GM12878 (cell line): ENCODE data around the gene TNS4. TPM values are rescaled to one million over a fixed set of nuclear protein-coding genes. Genes with fewer than 3 reads are reported as not detected.

Source experiments
- ATAC-seq: fragments of 200-7000 bp; cut with Tn5 transposase; 3 replicates; pipeline ENCODE4 v1.9.1; 2020; ENCODE audit warnings: mild to moderate bottlenecking, moderate library complexity
- BruUV-seq: library from RNA; stranded (reverse); fragments of 400-500 nt; replicated peaks from 2 replicates; lab custom pipeline; 2021; lab: Mats Ljungman, UMichigan
- CTCF ChIA-PET: fragments of 300-600 bp; sonication (Branson Sonifier 250); formaldehyde crosslinking; extraction: SDS; loops from one replicate; lab custom pipeline; 2021; ENCODE audit warnings: inconsistent platforms; lab: Yijun Ruan, JAX
- POLR2A ChIA-PET: fragments of 350-600 bp; formaldehyde crosslinking; extraction: SDS; loops from one replicate; lab custom pipeline; 2021; ENCODE audit warnings: inconsistent platforms; lab: Charles Lee
- RAD21 ChIA-PET: fragments of 300-600 bp; sonication (Branson Sonifier 250); formaldehyde crosslinking; loops from one replicate; lab custom pipeline; 2023; ENCODE audit warnings: antibody characterized with exemption; ENCODE audit not compliant: unreplicated experiment; lab: Charles Lee
- SMC1A ChIA-PET: fragments of 300-600 bp; sonication (Branson Sonifier 250); formaldehyde crosslinking; loops from one replicate; lab custom pipeline; 2023; ENCODE audit not compliant: unreplicated experiment, uncharacterized antibody; lab: Charles Lee
- DNase-seq: peaks from one replicate; pipeline ENCODE4 v3.0.0-alpha.2; 2011; ENCODE audit warnings: low read depth, low spot score
- FAIRE-seq: peaks from 3 replicates; lab custom pipeline; 2011; peaks lifted over from hg19 to GRCh38; lab: Jason Lieb, UNC
- H2AFZ ChIP-seq: 2 replicates; pipeline ENCODE4 v1.6.0; 2011; ENCODE audit warnings: low read depth, low read length, control low read depth; ENCODE audit not compliant: control insufficient read depth
- H3K27ac ChIP-seq: 2 replicates; pipeline ENCODE4 v1.5.1; 2011; ENCODE audit warnings: control low read depth; ENCODE audit not compliant: control insufficient read depth, insufficient read depth
- H3K27me3 ChIP-seq, 2 experiments: replicated peaks in 1 of 2; 2 replicates each; pipeline versions ENCODE4 v1.6.0 to v1.6.1; 2011; ENCODE audit warnings: low read length in 1 of 2; ENCODE audit not compliant: control insufficient read depth in 2 of 2, insufficient read depth in 2 of 2
- H3K36me3 ChIP-seq, 2 experiments: 2 replicates each; pipeline ENCODE4 v1.5.1; 2011; ENCODE audit warnings: low read length in 1 of 2; ENCODE audit not compliant: control insufficient read depth in 2 of 2, insufficient read depth in 2 of 2
- H3K4me1 ChIP-seq: 2 replicates; pipeline ENCODE4 v1.6.1; 2011; ENCODE audit warnings: mild to moderate bottlenecking, low read length, moderate library complexity, mixed read lengths; ENCODE audit not compliant: control insufficient read depth, insufficient read depth
- H3K4me2 ChIP-seq: 2 replicates; pipeline ENCODE4 v1.6.0; 2011; ENCODE audit warnings: control low read depth; ENCODE audit not compliant: control insufficient read depth, insufficient read depth
- H3K4me3 ChIP-seq: fragments of 200-600 bp; sonication (generic); 2 replicates; pipeline ENCODE4 v1.5.1; 2016
- H3K79me2 ChIP-seq: 2 replicates; pipeline ENCODE4 v1.6.0; 2011; ENCODE audit warnings: low read length; ENCODE audit not compliant: control insufficient read depth, insufficient read depth
- H3K9ac ChIP-seq: 2 replicates; pipeline ENCODE4 v1.8.0; 2011; ENCODE audit warnings: low read length, control low read depth, mixed read lengths; ENCODE audit not compliant: control insufficient read depth, insufficient read depth
- H3K9me3 ChIP-seq: replicated peaks from 3 replicates; pipeline ENCODE4 v1.5.1; 2011; ENCODE audit warnings: mild to moderate bottlenecking, low read length; ENCODE audit not compliant: control insufficient read depth, insufficient read depth
- H4K20me1 ChIP-seq: 2 replicates; pipeline ENCODE4 v1.6.0; 2011; ENCODE audit not compliant: control insufficient read depth, insufficient read depth
- E2F4 ChIP-seq: IDR thresholded peaks from 2 replicates; pipeline ENCODE4 v1.6.1; 2012; ENCODE audit warnings: low read depth, low read length, improper control_type of control experiment
- ESRRA ChIP-seq: IDR thresholded peaks from 2 replicates; pipeline ENCODE4 v1.6.1; 2012; ENCODE audit warnings: mild to moderate bottlenecking, low read length, improper control_type of control experiment
- PBX3 ChIP-seq: IDR thresholded peaks from 2 replicates; pipeline ENCODE4 v1.6.1; 2011; ENCODE audit warnings: mild to moderate bottlenecking, low read depth, low read length, moderate library complexity; ENCODE audit not compliant: insufficient replicate concordance
- RAD21 ChIP-seq: IDR thresholded peaks from 2 replicates; pipeline ENCODE4 v1.6.1; 2011; ENCODE audit warnings: mild to moderate bottlenecking, low read depth, low read length, moderate library complexity; ENCODE audit not compliant: insufficient read depth
- STAT1 ChIP-seq: fragments of 450-650 bp; conservative IDR thresholded peaks from 2 replicates; pipeline ENCODE4 v1.6.1; 2014; ENCODE audit warnings: antibody characterized with exemption, mild to moderate bottlenecking
- TBL1XR1 ChIP-seq: IDR thresholded peaks from 2 replicates; pipeline ENCODE4 v1.6.1; 2012; ENCODE audit warnings: low read depth, low read length, improper control_type of control experiment
- WGBS: methylation state at CpG from one replicate; pipeline ENCODE4 v1.1.6; 2016; ENCODE audit warnings: low lambda C conversion rate; ENCODE audit not compliant: insufficient replicate concordance, insufficient coverage; ENCODE audit errors: missing lambda C conversion rate; 5-methylcytosine and 5-hydroxymethylcytosine counted together
- in situ Hi-C: fragments of 300-500 bp; cut with MboI; formaldehyde crosslinking; loops from 9 replicates; pipeline ENCODE4 v1.14.3; 2018; ENCODE audit warnings: mixed read lengths
- intact Hi-C: fragments of 100-400 bp; cut with micrococcal nuclease; formaldehyde crosslinking; loops from one replicate; pipeline ENCODE4 v1.14.2; 2022; ENCODE audit not compliant: unreplicated experiment
- polyA plus RNA-seq, 11 experiments: library from polyadenylated mRNA; depleted of rRNA in 4 of 11; unstranded in 6 of 11; stranded (reverse) in 5 of 11; fragments of >200 nt; fragmentation: Nextera tagmentation in 4 of 11; fragmentation: Illumina TruSeq in 1 of 11; extraction: Ambion mirVana in 4 of 11; extraction: Trizol in 1 of 11; gene quantifications; 1 replicate in 1 of 11; 2 replicates in 10 of 11; pipeline versions ENCODE4 v1.2.1 to v1.2.3, GENCODE V29; 2011 to 2016; ENCODE audit warnings: inconsistent platforms in 2 of 11, missing spikeins in 2 of 11, low read depth in 1 of 11
- total RNA-seq, 4 experiments: library from RNA; depleted of rRNA in 3 of 4; stranded (reverse); fragments of >200 nt in 3 of 4; fragmentation: Illumina TruSeq in 1 of 4; extraction: Trizol in 1 of 4; gene quantifications; 2 replicates each; pipeline versions ENCODE4 v1.2.1 to v1.2.3, GENCODE V29; 2013 to 2021

TNS4 gene
- total and polyA plus RNA-seq, 10 of the 15 experiments (the other 5 are each of a cell fraction or from before 2014, with no cell fraction given) = 0.10 to 0.90 (median 0.68) TPM; not detected in 2

DNA sequence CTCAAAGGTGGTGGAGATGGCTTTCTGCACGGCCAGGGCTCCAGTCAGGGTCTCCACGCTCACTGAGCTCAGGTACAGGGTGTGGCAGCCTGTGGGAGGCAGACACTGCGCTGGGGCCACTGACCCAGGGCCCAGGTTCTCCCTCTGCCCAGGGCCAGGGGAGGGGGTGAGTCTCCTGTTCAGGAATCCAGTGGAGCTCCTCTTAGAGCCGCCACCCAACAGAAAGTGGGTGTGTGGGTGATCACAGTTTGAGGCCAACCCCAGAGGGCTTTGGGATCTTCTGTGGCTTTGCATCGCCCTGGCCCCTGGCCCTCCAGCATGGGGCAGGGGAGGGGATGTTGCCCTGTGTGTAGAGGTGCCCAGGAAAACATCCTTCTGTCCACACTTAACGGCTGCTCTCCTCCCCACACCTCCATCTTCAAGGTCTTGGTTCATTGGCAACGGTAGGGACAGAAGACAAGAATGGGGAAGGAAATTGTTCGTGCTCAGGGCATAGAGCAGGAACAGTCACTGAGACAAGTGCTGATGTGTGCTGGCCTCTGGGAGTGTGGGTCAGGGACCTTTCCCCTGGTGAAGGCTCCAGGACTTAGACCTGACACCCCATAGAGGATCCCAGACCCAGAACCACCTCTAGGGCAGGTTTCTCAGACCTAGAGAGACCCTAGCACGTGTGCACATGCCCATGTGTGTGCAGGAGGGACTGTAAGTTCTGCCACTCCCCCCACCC, 21.5 kb downstream of the TNS4 start:
- ChIA-PET SMC1A (interaction anchor here (0.7 to 7.6 kb wide), 5 partner anchors 34 to 1170 kb away, joined by 3 to 108 read pairs (median 4); no protein-coding TSS in a partner anchor), RAD21 (interaction anchor here (0.9 to 6.8 kb wide), 8 partner anchors 35 to 136 kb away, joined by 3 to 131 read pairs (median 4); partner anchors contain the start of genes IGFBP4 and TOP2A), POLR2A (interaction anchor here (0.8 to 1.7 kb wide), 3 partner anchors 37 to 56 kb away, joined by 3 to 7 read pairs (median 3); no protein-coding TSS in a partner anchor)
- no peaks in the 10 kb centered on the region for H3K79me2 ChIP-seq
- H3K4me1 ChIP-seq = peaks cover 15% of the 10 kb centered on the region
- FAIRE-seq (no peak), ATAC-seq (peak; percentile 18; the same call in 2 of the 3 replicates), DNase-seq (no peak)
- H3K9ac ChIP-seq = no peak overlapping the region
- H3K4me2 ChIP-seq = no peak overlapping the region
- intact Hi-C loops = loop anchor here (1.0 kb wide), 1 partner anchor 51 kb away; no protein-coding TSS in a partner anchor
- H2AFZ ChIP-seq = no peak overlapping the region; the same call in 1 of the 2 replicates
- 17% methylated on average over 8 of the region's 9 CpGs for WGBS
- no TSS peak for BruUV-seq
- no peaks in the 10 kb centered on the region; the same call in 2 of the 3 replicates for H3K9me3 ChIP-seq
- H3K36me3 ChIP-seq = no peaks in the 10 kb centered on the region
- H3K27ac ChIP-seq = no peak overlapping the region
- H4K20me1 ChIP-seq = no peaks in the 10 kb centered on the region
- TF ChIP-seq ESRRA = no peak
- no peak for TF ChIP-seq STAT1
- no peak for TF ChIP-seq E2F4
- TF ChIP-seq PBX3 = no peak
- no peak for TF ChIP-seq RAD21
- no peak for TF ChIP-seq TBL1XR1
- TF ChIP-seq, all 136 proteins: peak for 0
- Histone ChIP-seq H3K4me3 (no peak overlapping the region), H3K27me3 (no peaks in the 10 kb centered on the region)
- CTCF ChIA-PET = interaction anchor here (0.6 to 1.6 kb wide), 9 partner anchors 11 to 135 kb away, joined by 3 to 6 read pairs (median 4); no protein-coding TSS in a partner anchor
- in situ Hi-C loops = no loop called here
